ENCODE results near the gene MRGPRF. TPM values are rescaled to one million over a fixed set of nuclear protein-coding genes. Genes with fewer than 3 reads are reported as not detected.

MRGPRF gene
- total RNA-seq, 2 donors from 2014 or later = 3.0 to 17.9 TPM

DNA sequence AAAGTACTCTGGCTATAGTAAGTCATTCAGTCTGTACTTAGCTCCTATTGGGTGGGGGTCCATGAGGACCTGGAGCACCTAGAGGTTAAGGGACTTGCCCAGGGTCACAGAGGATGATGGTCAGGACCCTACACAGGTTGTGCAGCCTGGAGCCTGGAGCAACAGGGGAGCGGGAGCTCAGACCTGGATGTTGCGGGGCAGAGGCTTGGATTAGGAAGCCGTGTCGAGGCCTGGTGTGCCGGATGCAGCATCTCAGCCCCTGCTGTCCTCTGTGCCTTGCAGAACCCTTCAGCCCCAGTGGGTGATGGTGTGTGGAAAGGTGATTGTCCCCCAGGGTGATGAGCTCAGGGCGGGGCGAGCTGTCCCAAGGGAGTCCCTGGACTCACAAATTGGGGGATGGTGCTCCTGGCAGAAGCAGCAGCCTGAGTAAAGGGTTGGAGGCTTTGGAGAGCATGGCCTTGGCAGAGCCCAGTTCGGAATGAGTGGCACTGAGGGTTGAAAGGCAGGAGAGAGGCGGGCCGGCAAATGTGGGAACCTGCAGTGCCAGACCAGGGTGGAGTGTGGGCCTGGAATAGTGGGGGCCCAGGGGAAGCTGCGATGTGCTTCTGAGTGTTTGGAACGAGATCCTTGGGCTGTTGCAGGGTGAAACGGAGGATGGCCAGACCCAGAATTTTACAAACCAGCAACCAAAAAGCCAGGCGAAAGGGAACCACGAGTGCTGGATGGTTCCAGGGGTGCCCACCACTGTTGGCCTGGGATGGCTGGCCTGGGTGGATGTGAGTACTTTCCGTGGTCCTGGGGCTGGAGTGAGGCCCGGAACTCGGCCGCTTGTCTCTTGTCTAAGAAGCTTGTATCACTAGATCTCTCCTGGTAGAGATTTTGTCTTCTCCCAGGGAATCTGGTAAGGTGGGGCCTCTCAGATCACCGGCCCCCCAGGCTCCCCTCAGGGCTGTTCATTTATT, 38.6 kb upstream of the MRGPRF start:
- H3K27me3 ChIP-seq = no peaks in the 10 kb centered on the region
- TF ChIP-seq, protein P1, sequence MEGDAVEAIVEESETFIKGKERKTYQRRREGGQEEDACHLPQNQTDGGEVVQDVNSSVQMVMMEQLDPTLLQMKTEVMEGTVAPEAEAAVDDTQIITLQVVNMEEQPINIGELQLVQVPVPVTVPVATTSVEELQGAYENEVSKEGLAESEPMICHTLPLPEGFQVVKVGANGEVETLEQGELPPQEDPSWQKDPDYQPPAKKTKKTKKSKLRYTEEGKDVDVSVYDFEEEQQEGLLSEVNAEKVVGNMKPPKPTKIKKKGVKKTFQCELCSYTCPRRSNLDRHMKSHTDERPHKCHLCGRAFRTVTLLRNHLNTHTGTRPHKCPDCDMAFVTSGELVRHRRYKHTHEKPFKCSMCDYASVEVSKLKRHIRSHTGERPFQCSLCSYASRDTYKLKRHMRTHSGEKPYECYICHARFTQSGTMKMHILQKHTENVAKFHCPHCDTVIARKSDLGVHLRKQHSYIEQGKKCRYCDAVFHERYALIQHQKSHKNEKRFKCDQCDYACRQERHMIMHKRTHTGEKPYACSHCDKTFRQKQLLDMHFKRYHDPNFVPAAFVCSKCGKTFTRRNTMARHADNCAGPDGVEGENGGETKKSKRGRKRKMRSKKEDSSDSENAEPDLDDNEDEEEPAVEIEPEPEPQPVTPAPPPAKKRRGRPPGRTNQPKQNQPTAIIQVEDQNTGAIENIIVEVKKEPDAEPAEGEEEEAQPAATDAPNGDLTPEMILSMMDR (IDR thresholded peaks at IDR 0.05) = no peak
- peak overlapping the region; percentile 26 to 29 for H3K9ac ChIP-seq (ENCODE audit: low read depth in 2 of 2, low read length in 2 of 2)
- no peak overlapping the region for H3K27ac ChIP-seq
- no peak for DNase-seq
- H3K4me3 ChIP-seq = no peak overlapping the region
- H3K4me1 ChIP-seq = peaks cover 9% of the 10 kb centered on the region
- no peaks in the 10 kb centered on the region for H3K9me3 ChIP-seq
- intact Hi-C loops (cut with DNase I) = no loop called here
- H3K36me3 ChIP-seq = no peaks in the 10 kb centered on the region

DNA sequence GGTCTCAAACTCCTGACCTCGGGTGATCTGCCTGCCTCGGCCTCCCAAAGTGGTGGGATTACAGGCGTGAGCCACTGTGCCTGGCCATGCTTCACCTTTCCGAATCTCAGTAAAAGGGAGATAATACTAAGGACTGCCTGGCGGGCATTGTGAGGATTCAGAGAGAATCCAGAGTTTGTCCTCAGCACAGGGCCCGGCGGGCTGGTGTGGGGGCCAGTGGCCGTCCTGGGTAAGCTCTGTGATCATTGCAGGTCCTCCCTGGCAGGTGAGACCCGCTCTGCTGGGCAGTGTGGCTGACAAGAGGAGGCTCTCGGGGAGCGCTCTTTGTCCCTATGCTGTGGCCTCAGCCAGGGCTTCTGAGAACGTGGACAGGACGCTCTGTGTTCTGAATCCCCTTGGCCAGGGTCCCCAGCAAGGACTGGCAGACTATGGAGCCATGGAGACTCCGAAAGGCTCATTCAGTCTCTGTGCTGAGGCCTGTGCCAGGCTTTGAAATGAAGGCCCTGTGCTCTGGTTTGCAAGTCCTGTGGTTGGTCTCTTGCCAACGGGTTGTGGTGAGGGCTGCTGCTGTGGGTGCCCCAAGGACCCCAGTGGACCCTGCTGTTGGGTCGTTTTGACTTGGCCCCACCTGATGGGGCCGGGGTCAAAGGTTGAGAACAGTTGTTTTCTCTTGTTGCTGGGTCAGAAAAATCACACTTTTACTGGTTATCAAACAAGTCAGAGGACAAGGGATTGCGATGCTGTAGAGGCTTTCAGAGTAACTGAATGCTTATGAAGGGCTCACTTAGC, 37.7 kb upstream of the MRGPRF start:
- Histone ChIP-seq H3K36me3 (no peaks in the 10 kb centered on the region), H3K27me3 (no peaks in the 10 kb centered on the region), H3K27ac (peak overlapping the region; percentile 75), H3K9me3 (no peaks in the 10 kb centered on the region), H3K4me3 (no peak overlapping the region), H3K9ac (ENCODE audit: low read depth in 2 of 2, low read length in 2 of 2) (peak overlapping the region; percentile 8 to 26), H3K4me1 (peaks cover 9% of the 10 kb centered on the region)
- intact Hi-C loops (cut with DNase I) = no loop called here
- no peak for DNase-seq
- TF ChIP-seq, protein P1 (IDR thresholded peaks at IDR 0.05) = no peak

GRCh38 chr11:69049490-69049867, 36.4 kb upstream of the MRGPRF start:
- Histone ChIP-seq H3K4me3 (peak overlapping the region; percentile 75), H3K27ac (peak overlapping the region; percentile 75), H3K9me3 (no peaks in the 10 kb centered on the region), H3K27me3 (no peaks in the 10 kb centered on the region), H3K9ac (ENCODE audit: low read depth in 2 of 2, low read length in 2 of 2) (peak overlapping the region; percentile 74 to 100), H3K4me1 (no peaks in the 10 kb centered on the region), H3K36me3 (no peaks in the 10 kb centered on the region)
- DNase-seq = no peak
- TF ChIP-seq, protein P1 (IDR thresholded peaks at IDR 0.05) = no peak
- intact Hi-C loops (cut with DNase I) = no loop called here

DNA sequence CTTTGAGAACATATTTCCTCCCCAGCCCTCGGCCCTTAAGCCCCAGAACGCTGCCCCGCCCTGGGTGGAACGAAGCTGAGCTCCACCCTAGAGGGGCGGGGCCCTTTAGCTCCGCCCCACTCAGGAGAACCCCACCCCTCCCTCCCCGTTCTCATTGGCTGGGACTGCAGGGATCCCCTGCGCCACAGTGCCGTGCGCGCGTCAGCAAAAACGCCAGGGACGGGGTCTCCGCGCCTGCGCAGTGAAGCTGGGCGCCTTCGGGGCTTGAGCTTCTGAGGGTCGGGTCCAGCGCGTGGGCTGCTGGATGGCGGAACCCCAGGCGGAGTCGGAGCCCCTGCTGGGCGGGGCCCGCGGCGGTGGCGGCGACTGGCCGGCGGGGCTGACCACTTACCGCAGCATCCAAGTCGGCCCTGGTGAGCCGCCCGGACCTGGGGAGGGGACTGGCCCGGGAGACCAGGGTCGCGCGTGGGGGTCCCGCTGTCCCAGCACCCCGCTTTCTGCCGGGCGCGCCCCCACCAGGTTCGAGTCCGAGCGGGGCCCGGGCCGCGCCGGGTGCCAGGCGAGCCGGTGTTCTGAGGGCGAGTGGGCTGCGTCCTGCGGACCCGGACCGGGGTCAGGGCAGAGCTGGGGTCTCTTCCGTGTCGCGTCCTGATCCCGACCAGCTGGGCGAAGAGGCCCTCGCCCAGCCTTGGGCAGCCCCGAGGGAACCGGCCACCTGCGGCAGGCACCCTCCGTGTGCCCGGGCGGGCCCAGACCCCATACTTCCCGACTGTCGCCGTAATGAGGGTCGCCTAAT, 35.8 kb upstream of the MRGPRF start, which contains the start of gene TPCN2:
Gene TPCN2 (plus strand): TSS at position 239 of the 796 bp plus-strand sequence. CDS start 66 bp downstream, at position 305.
- intact Hi-C loops (cut with DNase I) = no loop called here
- no peaks in the 10 kb centered on the region for H3K4me1 ChIP-seq
- no peaks in the 10 kb centered on the region for H3K36me3 ChIP-seq
- H3K4me3 ChIP-seq = peak within 1 kb of the TSS; percentile 75
- H3K9ac ChIP-seq (ENCODE audit: low read depth in 2 of 2, low read length in 2 of 2) = peak within 1 kb of the TSS; percentile 74 to 100
- H3K9me3 ChIP-seq = no peaks in the 10 kb centered on the region
- TF ChIP-seq, protein P1 (IDR thresholded peaks at IDR 0.05) = no peak
- H3K27ac ChIP-seq = peak within 1 kb of the TSS; percentile 75
- H3K27me3 ChIP-seq = no peaks in the 10 kb centered on the region
- peak; percentile 93 for DNase-seq
